Measurements from ENCODE around the gene ZNF580. TPM values are rescaled to one million over a fixed set of nuclear protein-coding genes. Genes with fewer than 3 reads are reported as not detected.

The ZNF580 gene
- total and polyA plus RNA-seq, 9 of the 15 experiments (the other 6 are each of a cell fraction or from before 2014, with no cell fraction given), result 2.3 to 47.4 (median 6.0) TPM

GRCh38 chr19:55643003-55643886 is 2.4 kb downstream of the ZNF580 start, which contains the start of gene ZNF581:
Gene ZNF581, plus strand, starts transcription at chr19:55643649. Its CDS starts 923 bp downstream, at chr19:55644572.
- 0 out of 2 replicates have a peak within 1 kb of the TSS, but pooled peaks have one; percentile 10 for H2AFZ ChIP-seq (ENCODE audit: low read depth, low read length)
- TF ChIP-seq MNT (conservative IDR thresholded peaks at IDR 0.05) (peak; percentile 59 to 89; a peak in 3 of 4 replicates), PHF8 (IDR thresholded peaks at IDR 0.05; ENCODE audit: borderline replicate concordance, low read length) (peak; percentile 60; the same call in 1 of the 2 replicates), KDM2B (CRISPR knock-in tag; IDR thresholded peaks at IDR 0.05) (peak; percentile 40; the same call in 1 of the 2 replicates), SMARCE1 (IDR thresholded peaks at IDR 0.05) (no peak), ZFP91 (CRISPR knock-in tag; IDR thresholded peaks at IDR 0.05) (no peak; the same call in 1 of the 2 replicates), MEF2A (IDR thresholded peaks at IDR 0.05; ENCODE audit: control insufficient read depth, low read depth, low read length) (no peak), TOE1 (IDR thresholded peaks at IDR 0.05; ENCODE audit: borderline replicate concordance) (peak; percentile 85), TOE1 (CRISPR knock-in tag; IDR thresholded peaks at IDR 0.05; ENCODE audit: borderline replicate concordance, low read depth) (no peak), SNAPC5 (CRISPR knock-in tag; IDR thresholded peaks at IDR 0.05) (no peak), NR2C1 (IDR thresholded peaks at IDR 0.05) (peak; percentile 42; the same call in 1 of the 2 replicates), NR2C1 (tag; IDR thresholded peaks at IDR 0.05) (peak; percentile 78), PHF21A (IDR thresholded peaks at IDR 0.05; ENCODE audit: borderline replicate concordance, low read depth) (peak; percentile 80; the same call in 1 of the 2 replicates), SUPT5H (IDR thresholded peaks at IDR 0.05) (peak; percentile 68), RBM14 (IDR thresholded peaks at IDR 0.05; ENCODE audit: borderline replicate concordance, insufficient read depth, low read depth, low read length) (no peak), ZNF830 (CRISPR knock-in tag; IDR thresholded peaks at IDR 0.05) (no peak), NR2F6 (CRISPR knock-in tag; IDR thresholded peaks at IDR 0.05) (no peak), ATF1 (CRISPR knock-in tag; IDR thresholded peaks at IDR 0.05) (no peak), ATF1 (tag; IDR thresholded peaks at IDR 0.05) (peak; percentile 51)

More at GRCh38 chr19:55643003-55643886, 2.4 kb downstream of the ZNF580 start, which contains the start of gene ZNF581:
- Histone ChIP-seq H3K36me3 (ENCODE audit: control insufficient read depth, insufficient read depth, low read length) (peaks cover 36% of the 10 kb centered on the region; the same call in 2 of the 3 replicates), H3K27me3 (ENCODE audit: control insufficient read depth in 2 of 2, insufficient read depth in 2 of 2, low read length in 2 of 2) (no peaks in the 10 kb centered on the region), H3K27ac (ENCODE audit: extremely low read depth, low read depth, low read length) (peak within 1 kb of the TSS; percentile 74), H3K79me2 (ENCODE audit: control insufficient read depth, insufficient read depth, low read length) (peaks cover 79% of the 10 kb centered on the region), H3K4me2 (ENCODE audit: insufficient read depth, low read length) (peak within 1 kb of the TSS; percentile 90), H4K20me1 (replicated peaks; ENCODE audit: control insufficient read depth, insufficient read depth, low read length) (no peaks in the 10 kb centered on the region), H3K9me3 (replicated peaks; ENCODE audit: control insufficient read depth, insufficient read depth, low read depth, low read length) (no peaks in the 10 kb centered on the region), H3K4me1 (replicated peaks in 1 of 2; ENCODE audit: control insufficient read depth in 2 of 2, insufficient read depth in 2 of 2, low read length in 2 of 2) (peaks cover 43 to 71% of the 10 kb centered on the region in 2 experiments), H3K9me1 (ENCODE audit: control insufficient read depth, insufficient read depth, low read length) (no peaks in the 10 kb centered on the region), H3K4me3 (peak within 1 kb of the TSS; percentile 94), H3K9ac (ENCODE audit: insufficient read depth in 1 of 2, low read depth in 2 of 2, low read length in 2 of 2) (peak within 1 kb of the TSS; percentile 88 to 98)
- DNase-seq (ENCODE audit: extremely low read depth in 1 of 4, low spot score in 3 of 4), result peak; percentile 63 to 87 (median 79)
- FAIRE-seq, result peak; percentile 92
- ChIA-PET POLR2A (interaction anchor here (0.6 to 2.3 kb wide), 3 partner anchors 11 to 497 kb away, joined by 3 to 8 read pairs (median 4); partner anchors contain the start of gene U2AF2), CTCF (ENCODE audit: low intra/inter-chr PET ratio) (interaction anchor here (0.6 kb wide), 1 partner anchor 681 kb away, joined by 6 read pairs; no protein-coding TSS in a partner anchor)
- peak; percentile 69 for ATAC-seq
- intact Hi-C loops (cut with micrococcal nuclease) (no loop called here), in situ Hi-C loops (cut with MboI) (loop anchor here (25.0 kb wide), 2 partner anchors 506 to 669 kb away; partner anchors contain the start of genes TNNT1 and ZSCAN5A)
- no TSS peak for BruUV-seq (replicated peaks)
- 3% methylated on average over 34 of the region's 56 CpGs for WGBS (ENCODE audit: insufficient coverage, low coverage, missing lambda C conversion rate)
